Stimulated activated CD8-positive, alpha-beta memory T cell treated with anti-CD3 and anti-CD28 coated beads, Interleukin-15, amount 100 ng/mL, for 1 hour (primary cell): ENCODE results near the gene MEIOSIN.
"Not testable (repeated sequence)": the region's sequence is repeated elsewhere in the genome, so short reads cannot be mapped to it uniquely, and the experiment has no call there.

Experiments
- DNase-seq: peaks from one replicate; pipeline ENCODE4 v3.0.0-alpha.2; 2020; ENCODE audit warnings: low read depth

The MEIOSIN gene

DNA sequence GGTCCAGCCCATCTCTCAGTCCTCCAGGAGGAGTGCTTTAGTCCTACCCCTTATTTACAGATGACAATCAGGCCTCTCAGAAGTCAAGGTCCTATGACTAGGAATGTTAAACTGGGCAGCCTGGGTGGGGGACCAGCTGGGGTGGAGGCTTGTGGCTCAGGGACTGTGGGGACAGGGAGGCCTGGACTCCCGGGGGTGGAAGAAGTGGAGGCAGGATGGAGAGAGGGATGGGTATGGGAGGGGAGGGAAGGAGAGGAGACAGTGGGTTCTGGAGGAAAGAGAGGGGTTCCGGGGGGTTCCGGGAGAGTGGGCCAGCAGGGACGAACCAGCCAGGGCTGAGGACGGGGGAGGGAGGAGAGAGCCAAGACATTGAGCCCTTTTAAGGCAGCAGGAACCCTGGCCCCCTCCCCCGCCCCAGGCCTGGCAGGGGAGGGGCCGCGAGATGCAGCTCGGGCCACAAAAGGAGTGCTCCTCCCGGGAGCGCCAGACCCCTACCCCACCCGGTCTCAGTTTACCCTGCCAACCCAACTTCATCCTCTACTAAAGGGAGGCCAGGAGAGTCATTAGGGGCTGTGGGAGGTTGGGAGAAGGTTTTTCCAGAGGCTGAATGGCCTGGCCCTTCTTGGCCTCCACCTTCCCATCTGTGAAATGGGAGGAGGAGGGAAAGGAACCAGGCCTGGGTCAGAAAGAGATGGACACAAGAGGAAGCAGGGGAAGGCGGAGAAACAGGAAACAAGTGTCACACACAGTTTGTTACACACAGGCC is 47.4 kb downstream of the MEIOSIN start:
- DNase-seq, result no peak

DNA sequence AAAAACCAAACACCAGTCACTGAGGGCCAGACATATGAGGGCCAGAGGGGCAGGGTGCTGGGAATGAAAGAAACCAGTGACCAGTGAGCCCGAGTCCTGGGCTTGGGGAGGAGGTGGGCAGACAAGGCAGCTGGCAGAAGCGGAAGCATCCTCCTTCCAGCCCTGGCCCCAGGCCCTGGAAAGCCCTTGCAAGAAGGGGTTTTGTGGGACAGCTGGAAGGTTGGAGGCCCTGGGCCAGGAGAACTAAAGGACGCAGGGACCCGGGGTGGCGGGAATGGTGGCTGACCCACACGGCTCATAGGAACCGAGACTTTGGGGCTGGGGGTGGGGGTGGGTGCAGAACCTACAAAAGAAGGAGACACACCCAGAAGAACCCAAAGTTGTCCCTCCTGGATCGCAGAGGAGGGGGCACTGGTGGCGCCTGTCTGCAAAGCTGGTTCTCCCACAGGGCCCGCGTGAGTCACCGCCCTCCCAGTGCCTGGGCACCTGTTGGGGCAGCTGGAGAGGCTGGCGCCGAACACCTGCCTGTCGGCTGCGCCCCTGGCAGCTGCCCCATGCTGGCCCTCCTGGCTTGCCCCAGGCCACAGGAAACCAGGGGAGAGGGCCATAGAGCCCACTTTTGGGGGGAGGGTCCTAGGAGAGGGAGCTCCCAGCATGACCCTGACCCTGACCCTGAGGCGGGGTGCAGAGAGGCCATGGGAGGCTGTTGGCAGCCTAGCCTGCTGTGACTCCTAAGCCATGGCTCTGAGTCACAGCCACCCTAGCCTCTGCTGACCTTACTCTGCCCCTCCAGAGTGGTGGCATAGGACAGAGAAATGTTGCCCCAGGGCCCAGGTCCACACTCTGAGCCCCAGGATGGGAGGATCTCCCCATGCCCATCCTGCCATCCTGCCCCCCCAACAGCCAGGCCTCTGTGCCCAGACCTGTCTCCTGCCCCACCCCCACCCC is 48.2 kb downstream of the MEIOSIN start:
- DNase-seq, result no peak

DNA sequence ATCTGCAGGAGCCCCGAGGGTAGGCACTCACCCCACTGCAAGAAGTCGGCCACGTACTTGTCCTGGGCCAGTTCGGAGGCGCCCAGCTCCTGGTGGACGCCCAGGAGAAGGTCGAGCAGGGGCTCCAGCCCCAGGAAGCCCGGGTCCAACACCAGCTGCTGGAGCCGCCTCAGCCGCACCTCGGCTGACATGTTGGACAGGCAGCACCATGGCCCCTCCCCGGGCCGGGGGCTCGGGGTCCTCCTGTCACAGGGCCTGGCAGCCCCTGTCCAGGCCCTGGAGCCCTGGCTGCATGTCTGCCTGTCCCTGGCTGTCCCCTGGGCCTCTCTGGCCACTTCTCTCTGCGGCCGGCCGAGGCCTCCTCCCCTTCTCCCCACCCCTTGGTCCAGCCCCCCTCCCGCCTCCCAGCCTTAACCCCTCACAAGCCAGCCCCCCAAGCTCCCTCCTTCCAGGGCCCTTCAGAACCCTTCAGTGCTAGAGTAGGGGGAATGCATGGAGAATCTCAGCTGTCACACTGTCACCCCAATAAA is 49.0 kb downstream of the MEIOSIN start, which contains the start of gene DMPK:
Gene DMPK (minus strand): TSS at position 329 of the 530 bp plus-strand sequence. CDS start 138 bp downstream, at position 191.
- no peak for DNase-seq

DNA sequence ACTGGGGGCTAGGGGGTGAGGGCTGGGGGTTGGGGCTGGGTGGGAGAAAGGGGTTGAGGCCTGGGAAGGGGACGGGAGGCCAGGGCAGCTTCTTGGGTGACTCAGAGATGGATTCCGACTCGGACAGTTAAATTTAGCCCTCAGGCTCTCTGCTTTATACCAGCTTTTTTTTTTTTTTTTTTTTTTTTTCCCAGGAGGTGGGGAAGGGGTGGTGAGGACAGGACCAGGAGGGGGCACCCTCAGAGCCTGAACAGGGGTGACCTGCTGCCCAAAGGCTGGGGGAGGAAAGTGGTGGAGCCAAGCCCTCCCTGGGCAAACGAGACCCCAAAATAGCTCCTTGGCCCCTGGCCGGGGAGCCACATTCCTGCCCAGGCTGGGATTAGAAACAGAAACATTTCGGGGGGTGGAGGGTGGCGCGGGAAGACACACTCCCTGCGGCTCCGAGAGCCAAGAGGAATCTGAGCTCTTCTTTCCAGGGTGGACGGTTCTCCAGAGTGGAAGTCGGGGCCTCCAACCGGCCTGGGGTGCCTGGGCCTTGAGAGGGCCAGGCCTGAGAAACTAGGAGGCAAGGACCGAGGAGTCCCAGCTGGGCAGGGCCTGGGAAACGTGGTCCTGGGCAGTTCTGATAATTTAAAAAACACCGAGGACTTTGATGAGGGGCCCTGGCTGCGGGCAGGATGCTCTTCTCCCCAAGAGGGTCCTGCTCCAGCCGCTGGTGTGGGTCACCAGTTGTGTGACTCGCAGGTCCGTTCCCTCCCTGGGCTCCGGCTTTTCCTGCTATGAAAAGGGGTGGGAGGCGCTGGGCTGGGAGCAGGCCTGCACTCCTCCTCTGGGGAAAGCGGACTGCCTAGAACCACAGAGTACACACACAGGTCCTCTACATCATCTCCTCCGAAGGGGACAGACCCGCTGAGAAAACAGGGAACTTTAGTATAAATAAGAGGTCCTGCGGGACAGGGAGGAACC is 49.9 kb downstream of the MEIOSIN start:
- no peak for DNase-seq

DNA sequence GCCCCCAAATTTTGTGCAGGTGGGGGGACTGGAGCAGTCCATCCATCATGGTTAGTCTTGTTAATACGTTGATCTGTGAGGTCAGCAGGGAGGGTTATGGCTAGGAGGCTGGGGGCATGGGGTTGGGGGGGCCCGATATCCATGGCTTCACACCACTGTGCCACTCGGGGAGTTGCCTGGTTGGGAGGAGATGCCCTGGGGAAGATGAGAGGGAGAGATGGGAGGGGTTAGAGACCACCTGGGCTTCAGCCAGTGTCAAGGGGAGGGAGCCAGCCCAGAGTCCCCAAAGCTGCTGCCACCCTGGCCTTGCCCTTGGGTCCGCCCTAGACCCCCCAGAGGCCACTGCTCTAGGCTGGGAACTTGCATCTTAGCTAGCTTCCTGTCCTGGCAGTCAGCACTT is 50.9 kb downstream of the MEIOSIN start:
- no peak for DNase-seq

DNA sequence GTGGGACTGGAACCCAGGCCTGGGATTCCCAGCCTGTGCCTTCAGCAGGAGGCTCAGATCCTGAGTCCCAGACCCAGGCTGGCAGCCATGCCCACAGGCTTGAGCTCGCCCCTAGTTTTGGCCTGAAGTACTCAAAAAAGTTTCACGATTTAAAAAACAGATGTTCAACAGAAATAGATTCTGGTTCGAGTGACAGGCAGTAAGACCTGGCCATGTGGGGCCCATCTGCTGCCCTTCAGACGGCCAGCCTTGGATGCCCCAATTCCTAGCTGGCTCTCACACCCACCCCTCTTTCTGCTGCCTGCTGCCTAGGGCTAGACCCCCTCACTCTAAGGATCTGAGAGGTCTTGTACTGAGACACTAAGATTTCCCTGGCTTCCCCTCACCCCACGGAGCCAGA is 51.9 kb downstream of the MEIOSIN start:
- DNase-seq, result no peak

DNA sequence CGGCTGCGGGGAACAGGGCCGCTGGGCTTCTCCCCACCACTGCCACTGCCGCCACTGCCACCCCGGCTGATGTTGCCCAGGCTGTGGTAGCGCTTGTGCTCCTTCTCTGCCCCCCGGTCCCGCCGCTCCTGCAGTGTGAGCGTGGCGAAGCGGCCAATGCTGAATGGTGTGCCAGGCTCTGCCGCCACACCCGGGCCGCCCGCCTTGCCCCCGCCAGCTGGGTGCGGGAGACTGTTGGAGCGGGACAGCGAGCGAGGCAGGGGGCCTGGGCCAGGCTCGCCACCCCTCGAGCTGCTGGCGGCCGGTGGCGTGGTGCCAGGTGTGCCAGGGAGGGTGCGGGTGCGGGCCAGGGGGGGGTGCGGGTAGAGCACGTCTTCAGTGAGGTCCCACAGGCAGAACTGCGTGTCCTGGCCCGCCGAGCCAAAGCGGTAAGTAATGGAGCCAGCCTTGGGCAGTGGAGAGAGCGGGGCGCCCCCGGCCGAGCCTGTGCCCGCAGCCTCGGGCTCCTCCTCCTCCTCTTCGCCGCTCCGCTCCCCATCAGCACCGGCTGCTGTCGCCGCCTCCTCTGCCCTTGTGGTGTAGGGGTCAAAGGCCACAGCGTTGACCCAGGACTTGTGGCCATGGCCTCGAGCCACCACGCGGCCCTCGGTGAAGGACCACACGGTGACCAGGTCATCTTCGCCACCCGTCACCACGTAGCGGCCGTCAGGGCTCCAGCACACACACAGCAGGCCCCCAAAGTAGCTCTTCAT is 52.7 kb downstream of the MEIOSIN start:
- no peak for DNase-seq

DNA sequence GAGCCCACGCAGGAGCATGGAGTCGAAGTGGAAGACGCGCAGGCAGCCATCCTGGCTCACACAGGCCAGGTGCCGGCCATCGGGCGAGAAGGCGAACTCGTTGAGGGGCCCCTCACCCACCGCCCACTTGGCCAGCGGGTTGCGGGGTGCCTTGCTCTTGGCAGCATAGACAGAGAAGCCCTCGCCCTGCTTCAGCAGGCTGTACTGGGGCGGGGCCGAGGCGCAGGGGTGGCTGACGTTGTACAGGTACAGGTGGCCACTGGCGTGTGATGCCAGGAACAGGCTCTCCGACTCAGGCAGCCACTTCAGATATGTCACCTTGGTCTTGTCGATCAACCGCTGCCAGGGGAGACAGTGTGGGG is 53.3 kb downstream of the MEIOSIN start:
- no peak for DNase-seq

DNA sequence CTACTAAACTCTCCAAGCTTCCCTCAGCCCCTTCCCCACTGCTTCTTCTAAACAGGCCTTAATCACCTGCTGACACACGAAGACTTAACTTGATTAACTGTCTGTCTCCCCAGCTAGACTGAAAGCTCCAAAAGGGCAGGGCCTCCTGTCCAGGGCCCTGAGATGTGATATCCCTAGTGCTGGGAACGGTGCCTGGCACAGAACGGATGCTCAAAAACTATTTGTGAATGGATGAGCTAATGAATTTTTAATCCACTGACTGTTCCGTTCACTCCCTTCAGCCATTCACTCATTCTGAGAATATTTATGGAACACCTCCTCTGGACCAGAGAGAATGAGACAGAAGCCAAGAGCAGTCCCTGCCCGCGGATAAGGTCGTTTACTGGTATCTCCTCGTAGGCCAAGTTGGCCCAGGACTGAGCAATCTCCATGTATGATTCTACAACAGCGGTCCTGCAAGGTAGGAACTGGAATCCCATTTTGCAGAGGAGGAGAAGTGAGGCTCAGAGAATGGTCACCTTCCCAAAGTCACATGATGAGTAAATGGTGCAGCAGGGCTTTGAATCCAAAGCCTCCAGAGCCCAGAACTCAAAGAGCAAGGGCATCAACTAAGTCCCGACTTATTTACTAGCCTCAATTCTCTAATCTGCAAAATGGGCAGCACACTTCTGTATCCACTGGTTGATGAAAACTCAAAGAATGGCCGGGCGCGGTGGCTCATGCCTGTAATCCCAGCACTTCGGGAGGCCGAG is 56.0 kb downstream of the MEIOSIN start:
- no peak for DNase-seq

DNA sequence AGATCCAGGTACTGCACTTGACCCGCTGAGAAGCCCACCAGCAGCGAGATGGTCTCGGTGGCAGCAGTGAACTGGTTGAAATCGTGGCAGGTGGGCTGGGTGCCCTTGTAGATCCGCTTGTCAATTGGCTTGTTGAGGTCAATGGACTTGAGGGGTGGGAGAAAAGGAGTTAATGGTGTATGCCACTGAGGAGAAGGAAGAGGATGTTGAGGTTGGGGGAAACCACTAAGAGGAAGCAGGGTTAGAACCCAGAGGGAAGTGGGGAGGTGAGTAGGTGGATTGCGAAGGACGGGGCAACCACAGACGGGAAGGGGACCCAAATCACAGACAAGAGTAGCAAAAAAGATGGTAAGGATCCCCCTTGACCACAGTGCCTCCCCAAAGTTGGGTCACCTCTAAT is 57.7 kb downstream of the MEIOSIN start:
- no peak for DNase-seq

DNA sequence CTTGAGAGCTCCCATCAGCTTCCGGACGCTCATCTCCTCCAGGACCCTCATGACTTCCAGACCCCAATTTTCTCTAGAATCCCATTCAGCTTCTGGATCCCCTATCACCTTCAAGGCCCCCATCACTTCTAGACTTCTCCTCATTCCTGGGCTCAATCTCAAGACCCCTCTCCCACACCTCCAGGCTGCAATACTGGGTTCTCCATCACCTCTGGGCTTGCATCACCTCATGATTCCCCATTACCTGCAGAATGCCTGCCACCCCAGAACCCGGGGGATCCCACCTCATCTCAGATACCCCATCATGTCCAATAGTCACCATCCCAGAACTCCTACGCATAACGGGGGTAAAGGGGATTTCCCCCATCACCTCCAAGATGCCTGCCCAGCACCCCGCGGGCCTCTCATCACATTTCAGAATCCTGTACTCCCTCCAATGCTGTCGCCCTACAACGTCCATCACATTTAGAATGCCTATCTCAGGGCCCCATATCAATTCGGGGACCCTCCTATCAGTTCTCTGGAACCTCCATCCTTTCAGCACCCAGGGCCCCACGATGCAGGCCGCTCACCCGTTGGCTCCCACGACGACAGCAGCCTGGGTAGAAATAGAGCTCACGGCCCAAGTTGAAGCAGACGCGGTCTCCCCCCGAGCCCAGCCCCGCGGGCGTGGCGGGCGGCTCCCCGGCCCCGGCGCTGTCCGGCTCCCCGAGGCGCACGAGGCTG is 58.7 kb downstream of the MEIOSIN start:
- no peak for DNase-seq

DNA sequence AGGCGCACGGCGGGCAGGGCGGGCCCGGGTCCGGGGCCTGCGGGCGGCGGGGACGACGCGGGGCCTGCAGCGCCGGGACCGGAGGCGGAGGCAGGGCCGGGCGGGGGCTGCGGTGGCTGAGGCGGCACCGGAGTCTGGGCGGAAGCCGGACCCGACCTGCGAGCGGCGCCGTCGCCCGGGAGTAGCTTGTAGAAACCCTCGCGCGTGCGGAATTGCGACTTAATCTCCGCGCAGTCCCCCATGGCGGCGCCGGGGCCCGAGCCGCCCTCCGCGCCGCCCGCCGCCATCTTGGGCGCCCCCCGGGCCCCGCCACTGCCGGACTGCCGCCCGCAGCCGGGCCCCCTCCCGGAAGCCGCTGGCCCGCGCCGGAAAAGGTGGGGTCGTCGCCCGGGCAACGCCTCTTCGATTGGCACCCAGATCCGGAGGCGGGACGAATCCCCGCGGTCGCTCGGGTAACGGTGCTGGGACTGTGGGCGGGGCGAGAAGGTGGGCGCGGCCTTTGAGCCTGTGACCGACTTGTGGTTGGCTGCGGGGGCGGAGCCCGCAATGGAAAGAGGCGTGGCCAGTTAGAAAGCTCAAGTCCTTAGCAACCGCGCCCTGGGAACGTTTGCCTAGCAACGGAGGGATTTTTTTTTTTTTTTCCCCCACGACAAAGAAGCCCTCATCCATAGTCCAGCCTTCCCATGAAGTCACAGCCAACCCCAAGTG is 59.4 kb downstream of the MEIOSIN start, which contains the start of gene DMWD:
Gene DMWD (minus strand): TSS at position 376 of the 708 bp plus-strand sequence. CDS start 89 bp downstream, at position 287.
- DNase-seq, result peak; percentile 100

DNA sequence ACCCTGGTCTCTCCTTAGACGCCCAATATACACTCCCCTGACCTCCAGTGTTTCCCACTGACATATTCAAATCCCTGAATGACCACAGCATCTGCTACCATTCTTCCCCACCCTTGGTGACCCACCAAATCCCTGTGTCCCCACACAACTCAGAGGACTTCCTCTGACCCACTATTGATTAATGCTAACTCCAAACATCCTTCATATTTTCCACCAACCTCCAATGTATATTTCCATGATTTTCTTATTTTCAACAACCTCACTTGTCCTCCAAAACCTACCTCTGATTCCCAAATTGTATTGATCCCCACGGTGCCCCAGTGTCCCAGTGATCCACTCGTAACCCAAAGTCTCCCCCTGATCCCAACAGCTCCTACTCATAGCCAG is 59.9 kb downstream of the MEIOSIN start:
- DNase-seq, result no peak

DNA sequence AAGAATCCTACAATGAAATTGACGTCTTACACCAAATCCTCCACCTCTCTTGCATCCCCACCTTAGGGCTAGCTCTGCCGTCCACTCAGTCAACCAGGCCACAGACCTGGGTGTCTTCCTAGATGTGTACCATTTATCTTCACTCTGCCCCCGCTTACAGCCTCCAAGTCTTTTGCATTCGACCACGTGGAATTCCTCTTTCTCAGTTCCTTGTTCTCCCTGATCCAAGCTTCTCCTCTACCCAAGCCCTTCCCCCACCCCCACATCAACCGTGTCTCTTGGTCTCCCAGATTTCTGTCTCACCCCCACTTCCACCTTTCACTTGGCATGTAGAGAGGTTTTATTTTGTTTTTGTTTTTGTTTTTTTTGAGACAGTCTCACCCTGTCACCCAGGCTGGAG is 60.6 kb downstream of the MEIOSIN start:
- no peak for DNase-seq

DNA sequence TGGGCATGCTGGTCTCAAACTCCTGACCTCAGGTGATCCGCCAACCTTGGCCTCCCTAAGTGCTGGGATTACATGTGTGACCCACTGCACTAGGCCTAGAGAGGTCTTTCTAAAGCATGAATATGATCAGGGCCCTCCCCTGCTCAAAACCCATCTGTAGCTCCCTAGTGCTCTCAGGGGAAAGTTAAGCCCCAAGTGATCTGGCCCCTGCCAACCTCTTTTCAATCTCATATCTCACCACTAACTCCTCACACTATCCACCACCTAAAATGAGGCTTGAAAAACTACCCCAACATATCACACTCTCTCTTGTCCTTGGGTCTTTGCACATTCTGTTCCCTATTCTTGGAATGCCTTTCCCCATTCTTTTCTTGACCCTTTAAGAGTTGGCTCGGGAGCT is 61.4 kb downstream of the MEIOSIN start:
- DNase-seq, result no peak

DNA sequence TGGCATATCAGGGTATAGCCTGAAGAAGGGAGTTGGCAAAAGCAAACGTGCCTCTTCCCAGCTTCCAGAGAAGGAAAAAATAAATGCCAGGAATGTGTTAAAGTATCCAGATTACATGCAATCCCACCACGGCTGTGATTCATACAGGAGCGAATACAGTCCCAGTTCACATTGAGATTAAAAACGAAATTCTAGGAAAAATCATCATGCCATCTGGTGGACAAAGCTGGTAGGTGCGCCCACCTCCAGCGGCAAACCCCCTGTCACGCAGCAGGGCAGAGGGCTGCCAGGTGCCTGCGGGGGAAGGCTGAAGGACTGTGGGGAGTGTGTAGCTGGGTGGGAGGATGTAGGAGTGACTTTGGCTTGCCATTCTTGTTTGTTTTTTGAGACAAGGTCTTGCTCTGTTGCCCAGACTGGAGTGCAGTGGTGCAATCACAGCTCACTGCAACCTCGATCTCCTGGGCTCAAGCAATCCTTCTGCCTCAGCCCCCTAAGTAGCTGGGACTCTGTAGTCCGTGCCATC is 65.8 kb downstream of the MEIOSIN start:
- DNase-seq, result peak; percentile 40

DNA sequence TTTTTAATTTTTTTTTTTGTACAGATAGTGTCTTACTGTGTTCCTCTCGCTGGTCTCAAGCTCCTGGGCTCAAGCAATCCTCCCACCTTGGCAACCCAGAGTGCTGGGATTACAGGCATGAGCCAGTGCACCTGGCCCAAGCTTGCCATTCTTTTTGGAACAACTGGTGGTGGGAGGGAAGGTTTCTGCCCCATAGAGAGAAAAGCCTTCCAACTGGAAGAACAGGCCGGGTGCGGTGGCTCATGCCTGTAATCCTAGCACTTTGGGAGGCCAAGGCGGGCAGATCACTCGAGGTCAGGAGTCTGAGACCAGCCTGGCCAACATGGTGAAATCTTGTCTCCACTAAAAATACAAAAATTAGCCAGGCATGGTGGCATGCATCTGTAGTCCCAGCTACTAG is 66.3 kb downstream of the MEIOSIN start:
- not testable (repeated sequence) for DNase-seq

DNA sequence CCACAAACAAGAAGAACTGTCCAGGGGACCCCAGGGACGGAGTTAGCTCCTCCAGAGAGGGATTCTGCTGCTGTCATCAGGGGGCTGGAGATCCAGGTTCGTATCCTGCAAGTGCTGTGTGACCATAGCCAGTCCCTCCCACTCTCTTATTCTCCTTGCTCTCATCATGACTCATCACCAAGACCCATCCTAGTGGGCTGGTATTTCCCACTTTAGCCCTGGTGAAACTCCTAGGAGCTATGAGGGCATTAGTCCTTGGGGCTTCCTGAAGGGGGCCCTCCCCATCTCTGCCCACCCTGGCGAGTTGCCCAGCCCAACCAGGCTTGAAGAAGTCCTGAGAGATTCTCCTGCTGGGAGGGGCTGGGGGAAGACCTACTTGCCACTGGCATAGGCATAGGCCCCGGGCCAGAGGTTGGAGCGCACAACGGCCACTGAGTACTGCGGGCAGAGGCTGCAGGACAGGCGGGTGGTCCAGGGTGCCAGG is 66.9 kb downstream of the MEIOSIN start:
- no peak for DNase-seq
